ENCODE data around the gene MYOM1. TPM values are rescaled to one million over a fixed set of nuclear protein-coding genes. Genes with fewer than 3 reads are reported as not detected.
A peak's percentile ranks its signal among the peaks of the same experiment; 100 is the strongest.

The MYOM1 gene
- total RNA-seq, 2 donors from 2014 or later = 6.1 to 6.5 TPM

DNA sequence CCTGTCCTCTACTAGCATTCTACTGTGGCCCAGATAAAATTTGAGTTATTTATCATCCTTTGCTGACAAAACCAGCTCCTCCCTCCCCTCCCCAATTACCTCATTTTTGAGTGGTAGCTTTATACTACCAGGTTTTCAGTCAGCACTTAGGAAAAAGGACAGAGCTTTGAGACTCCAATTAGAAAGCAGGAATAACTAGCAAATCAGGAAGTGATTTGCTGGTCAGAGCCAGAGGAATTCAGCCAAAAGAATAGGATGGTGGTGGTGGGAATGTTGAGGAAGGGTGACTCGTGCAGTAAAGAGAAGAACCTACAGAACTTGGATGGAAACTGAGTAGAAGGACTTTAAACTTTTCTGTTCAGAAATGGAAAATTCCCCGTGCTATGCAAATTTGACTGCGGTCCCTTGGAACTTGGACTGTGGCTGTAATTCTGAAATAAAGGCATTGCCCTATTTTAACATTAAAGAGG, 45.8 kb upstream of the MYOM1 start:
- TF ChIP-seq POLR2A (IDR thresholded peaks at IDR 0.05) (no peak), POLR2AphosphoS5 (IDR thresholded peaks at IDR 0.05) (no peak), CTCF (IDR thresholded peaks at IDR 0.05) (no peak)
- intact Hi-C loops (cut with DNase I) = no loop called here
- DNase-seq (ENCODE audit: low spot score) = no peak
- Histone ChIP-seq H3K4me3 (no peak overlapping the region), H3K9me3 (no peaks in the 10 kb centered on the region), H3K27me3 (replicated peaks; ENCODE audit: insufficient read depth) (no peaks in the 10 kb centered on the region), H3K36me3 (no peaks in the 10 kb centered on the region), H3K4me1 (replicated peaks) (peaks cover 7% of the 10 kb centered on the region), H3K27ac (no peak overlapping the region)
- 74% methylated on average over 3 of the region's 3 CpGs for WGBS

DNA sequence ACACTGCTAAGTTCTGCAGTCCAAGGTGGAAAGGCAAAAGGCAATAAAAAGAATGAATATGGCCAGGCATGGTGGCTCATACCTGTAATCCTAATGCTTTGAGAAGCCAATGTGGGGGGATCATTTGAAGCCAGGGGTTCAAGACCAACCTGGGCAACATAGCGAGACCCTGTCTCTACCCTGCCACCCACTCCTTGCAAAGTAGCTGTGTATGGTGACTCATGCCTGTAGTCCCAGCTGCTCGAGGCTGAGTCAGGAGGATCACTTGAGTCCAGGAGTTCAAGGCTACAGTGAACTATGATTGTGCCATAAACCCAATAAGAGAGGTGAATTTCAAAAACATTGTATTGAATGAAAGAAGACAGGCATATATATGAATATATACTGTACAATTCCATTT, 44.6 kb upstream of the MYOM1 start:
- WGBS = 75% methylated on average over 2 of the region's 2 CpGs
- Histone ChIP-seq H3K27ac (no peak overlapping the region), H3K27me3 (replicated peaks; ENCODE audit: insufficient read depth) (no peaks in the 10 kb centered on the region), H3K9me3 (no peaks in the 10 kb centered on the region), H3K36me3 (no peaks in the 10 kb centered on the region), H3K4me3 (no peak overlapping the region), H3K4me1 (replicated peaks) (peaks cover 7% of the 10 kb centered on the region)
- DNase-seq (ENCODE audit: low spot score) = no peak
- intact Hi-C loops (cut with DNase I) = loop anchor here (5.0 kb wide), 1 partner anchor 328 kb away; no protein-coding TSS in a partner anchor
- TF ChIP-seq POLR2A (IDR thresholded peaks at IDR 0.05) (no peak), CTCF (IDR thresholded peaks at IDR 0.05) (no peak), POLR2AphosphoS5 (IDR thresholded peaks at IDR 0.05) (no peak)

- 19% methylated on average over 8 of the region's 8 CpGs for WGBS
- TF ChIP-seq CTCF (IDR thresholded peaks at IDR 0.05) (no peak), POLR2A (IDR thresholded peaks at IDR 0.05) (no peak), POLR2AphosphoS5 (IDR thresholded peaks at IDR 0.05) (no peak)
- H3K9me3 ChIP-seq = no peaks in the 10 kb centered on the region
- no peaks in the 10 kb centered on the region for H3K27me3 ChIP-seq (replicated peaks; ENCODE audit: insufficient read depth)
- intact Hi-C loops (cut with DNase I) = loop anchor here (5.0 kb wide), 1 partner anchor 329 kb away; no protein-coding TSS in a partner anchor
- H3K4me3 ChIP-seq = peak overlapping the region; percentile 89 to 90
- H3K36me3 ChIP-seq = no peaks in the 10 kb centered on the region
- peaks cover 7% of the 10 kb centered on the region for H3K4me1 ChIP-seq (replicated peaks)
- H3K27ac ChIP-seq = peak overlapping the region; percentile 95 to 98
- DNase-seq (ENCODE audit: low spot score) = no peak
These were observed 43.4 kb upstream of the MYOM1 start for GRCh38 chr18:3263132-3263700.

DNA sequence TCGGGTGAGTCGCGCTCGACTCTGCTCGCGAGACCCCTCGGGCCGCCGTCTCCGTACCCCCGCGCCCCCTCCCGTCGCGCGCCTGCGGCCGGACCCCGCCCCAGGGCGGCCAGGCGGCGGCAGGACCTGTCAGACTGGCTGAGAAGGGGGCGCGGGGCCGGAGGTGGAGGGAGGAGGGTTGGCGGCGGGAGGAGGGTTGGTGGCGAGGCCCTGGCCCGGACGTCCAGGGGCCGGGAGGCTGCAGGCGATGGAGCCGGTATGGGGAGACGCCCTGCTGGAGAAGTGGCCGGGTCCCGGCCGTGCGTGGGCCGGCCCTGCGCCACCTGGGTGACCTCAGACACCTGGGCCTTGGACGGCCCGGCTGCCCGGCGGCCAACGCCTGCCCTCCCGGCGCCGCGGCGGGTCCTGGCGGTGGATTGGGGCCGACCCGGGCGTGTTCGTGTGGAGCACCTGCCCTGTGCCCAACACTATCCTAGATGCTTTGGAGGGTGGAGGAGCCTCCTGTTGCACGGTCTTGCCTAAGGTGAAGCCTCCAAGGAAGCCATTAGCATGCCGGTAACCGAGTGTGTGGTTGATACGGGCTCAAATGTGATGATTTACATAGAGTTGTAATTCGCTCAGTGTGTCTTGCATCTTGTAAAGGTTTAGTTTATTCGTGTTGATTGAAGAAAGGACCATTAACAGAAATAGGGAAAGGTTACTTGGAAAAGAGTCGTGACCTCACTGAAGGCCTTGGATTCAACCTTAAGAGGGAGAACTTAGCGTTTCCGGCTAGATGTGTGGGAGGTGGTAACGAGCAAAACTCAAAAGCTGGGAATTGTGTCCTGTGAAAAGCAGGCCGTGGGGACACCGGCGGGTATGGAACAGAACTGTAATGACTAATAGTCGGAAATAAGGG, 42.7 kb upstream of the MYOM1 start:
- WGBS = under 1% methylated on average over 69 of the region's 69 CpGs

More for the DNA sequence above, 42.7 kb upstream of the MYOM1 start:
- Histone ChIP-seq H3K36me3 (no peaks in the 10 kb centered on the region), H3K4me3 (peak overlapping the region; percentile 89 to 90), H3K27me3 (replicated peaks; ENCODE audit: insufficient read depth) (no peaks in the 10 kb centered on the region), H3K4me1 (replicated peaks) (peaks cover 7% of the 10 kb centered on the region), H3K9me3 (no peaks in the 10 kb centered on the region), H3K27ac (peak overlapping the region; percentile 95 to 98)
- TF ChIP-seq POLR2A (IDR thresholded peaks at IDR 0.05) = no peak
- TF ChIP-seq CTCF (IDR thresholded peaks at IDR 0.05) = no peak
- no peak for TF ChIP-seq POLR2AphosphoS5 (IDR thresholded peaks at IDR 0.05)
- intact Hi-C loops (cut with DNase I) = loop anchor here (5.0 kb wide), 1 partner anchor 330 kb away; no protein-coding TSS in a partner anchor
- DNase-seq (ENCODE audit: low spot score) = no peak
